GM18873 (cell line): ENCODE measurements around the gene ZNF764.
"Not testable (repeated sequence)": the region's sequence is repeated elsewhere in the genome, so short reads cannot be mapped to it uniquely, and the experiment has no call there.

Experiments
- ATAC-seq: cut with Tn5 transposase; IDR thresholded peaks from one replicate; pipeline ENCODE4 v1.9.1; 2021; ENCODE audit warnings: mild to moderate bottlenecking, moderate library complexity, moderate number of reproducible peaks; ENCODE audit not compliant: unreplicated experiment, low FRiP score

Gene ZNF764

DNA sequence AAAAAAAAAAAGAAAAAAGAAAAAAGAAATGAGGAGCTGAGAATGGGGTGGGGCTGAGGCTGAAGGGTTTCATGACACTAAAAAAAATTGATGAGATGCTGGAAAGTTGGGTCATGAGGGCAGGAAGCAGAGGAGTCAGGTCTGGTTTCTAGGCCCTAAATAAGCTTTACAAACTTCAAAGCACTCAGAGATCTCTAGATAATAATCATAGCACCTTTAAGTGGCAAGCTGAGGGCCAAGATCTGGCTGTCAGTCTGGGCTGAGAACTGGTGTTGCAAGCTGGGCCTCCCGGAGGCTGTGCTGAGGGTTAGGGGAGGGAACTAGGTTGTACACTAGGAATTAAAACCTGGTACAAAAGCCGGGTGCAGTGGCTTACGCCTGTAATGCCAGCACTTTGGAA, 6.4 kb downstream of the ZNF764 start:
- no peak for ATAC-seq

DNA sequence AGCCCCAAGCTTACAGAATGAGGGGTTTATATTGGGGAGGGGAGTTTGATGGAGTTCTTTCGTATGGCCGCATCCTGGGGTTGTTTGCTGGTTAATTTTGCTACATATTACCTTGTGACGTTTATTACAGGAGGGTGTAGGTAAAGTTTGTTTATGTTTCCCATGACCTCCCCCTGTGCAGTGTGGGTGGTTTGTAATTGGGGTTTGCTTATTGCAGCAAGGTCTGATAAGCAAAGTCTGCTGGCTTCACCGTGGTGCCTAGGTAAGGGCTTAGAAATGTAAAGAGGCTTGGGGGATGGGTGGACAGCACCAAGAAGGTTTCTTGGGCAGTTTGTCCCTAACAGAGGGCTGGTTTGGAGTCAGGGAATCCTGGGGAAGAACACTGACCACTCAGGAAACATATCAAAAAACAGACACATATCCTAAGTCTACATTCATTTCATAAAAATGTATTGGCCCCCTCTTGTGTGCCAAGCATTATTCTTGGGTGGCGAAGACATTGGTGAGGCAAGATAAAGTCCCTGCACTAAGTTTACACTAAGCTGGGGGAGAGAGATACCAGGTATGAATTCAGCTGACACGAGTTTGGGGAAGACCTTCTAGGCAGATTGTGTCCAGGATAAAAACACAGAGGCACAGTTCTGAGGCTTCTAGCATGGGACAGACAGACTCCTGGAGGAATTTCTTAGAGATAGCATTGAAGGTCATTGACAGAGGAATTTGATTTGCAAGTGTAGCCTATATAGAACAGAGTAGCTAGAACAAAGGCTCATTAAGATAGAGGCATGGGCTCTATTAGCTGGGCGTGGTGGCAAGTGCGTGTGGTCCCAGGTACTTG, 9.5 kb downstream of the ZNF764 start:
- ATAC-seq: no peak

DNA sequence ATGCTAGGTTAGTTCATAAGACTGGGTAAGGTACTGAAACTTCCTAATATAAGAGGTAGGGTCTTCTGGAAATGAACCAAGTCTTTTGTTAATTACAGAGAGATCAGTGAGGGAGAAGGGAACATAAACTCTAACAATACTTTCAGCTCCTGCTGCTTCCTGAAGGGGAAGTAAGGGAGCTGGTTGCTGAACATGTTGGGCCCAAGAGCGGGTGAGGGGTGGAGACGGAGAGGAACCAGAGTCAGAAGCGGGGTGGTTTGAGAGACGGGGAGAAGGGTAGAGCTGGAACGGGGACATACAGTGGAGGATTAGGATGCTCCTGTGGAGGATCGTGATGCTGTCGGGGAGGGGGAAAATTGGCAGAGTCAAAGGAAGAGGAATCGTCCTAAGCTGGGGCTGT, 12.1 kb downstream of the ZNF764 start:
- ATAC-seq: no peak

DNA sequence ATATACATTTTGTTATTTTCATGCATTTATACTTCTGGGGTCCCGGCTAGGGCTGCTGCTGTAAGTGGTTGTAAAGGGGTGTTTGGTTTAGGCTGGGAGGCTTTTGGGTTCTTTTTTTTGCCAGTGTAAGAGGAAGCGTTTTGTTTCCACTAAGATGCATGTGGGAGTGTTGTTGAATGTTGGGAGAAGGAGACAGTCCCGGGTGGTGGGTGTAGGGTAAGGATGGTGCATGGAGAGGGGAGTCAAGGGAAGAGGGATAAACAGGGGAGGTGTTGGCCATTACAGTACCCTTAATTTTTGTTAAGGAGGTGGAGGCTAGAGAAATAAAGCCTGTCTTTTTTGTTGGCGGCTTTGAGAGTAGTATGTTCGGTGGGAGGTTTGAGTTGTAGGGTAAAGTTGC, 15.1 kb downstream of the ZNF764 start:
- no peak for ATAC-seq

DNA sequence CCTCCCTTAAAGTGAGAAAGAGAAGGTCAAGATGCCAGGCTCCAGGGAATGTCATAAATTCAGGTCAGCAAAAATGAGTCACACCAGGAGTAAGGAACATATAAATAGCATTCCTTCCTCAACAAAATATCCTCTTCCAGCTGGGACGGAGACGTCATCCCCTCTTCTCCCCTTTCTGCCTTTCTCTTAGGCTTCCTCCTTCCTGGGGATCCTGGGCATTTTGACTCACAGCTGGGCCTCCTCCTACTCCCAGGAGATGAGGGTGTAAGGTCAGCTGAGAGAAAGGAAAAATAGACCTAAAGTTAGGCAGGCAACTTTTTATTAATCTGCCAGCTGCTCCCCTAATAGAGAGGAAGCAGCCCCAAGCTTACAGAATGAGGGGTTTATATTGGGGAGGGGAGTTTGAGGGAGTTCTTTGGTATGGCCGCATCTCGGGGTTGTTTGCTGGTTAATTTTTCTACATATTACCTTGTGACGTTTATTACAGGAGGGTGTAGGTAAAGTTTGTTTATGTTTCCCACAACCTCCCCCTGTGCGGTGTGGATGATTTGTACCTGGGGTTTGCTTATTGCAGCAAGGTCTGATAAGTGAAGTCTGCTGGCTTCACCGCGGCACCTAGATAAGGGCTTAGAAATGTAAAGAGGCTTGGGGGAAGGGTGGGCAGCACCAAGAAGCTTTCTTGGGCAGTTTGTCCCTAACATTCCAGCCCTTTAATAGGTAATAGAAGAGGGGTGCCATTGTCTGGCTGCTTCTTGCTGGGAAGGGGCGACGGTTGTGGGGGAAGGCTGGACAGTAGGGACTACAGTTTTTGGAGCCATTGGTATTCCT, 16.5 kb downstream of the ZNF764 start:
- ATAC-seq: no peak

DNA sequence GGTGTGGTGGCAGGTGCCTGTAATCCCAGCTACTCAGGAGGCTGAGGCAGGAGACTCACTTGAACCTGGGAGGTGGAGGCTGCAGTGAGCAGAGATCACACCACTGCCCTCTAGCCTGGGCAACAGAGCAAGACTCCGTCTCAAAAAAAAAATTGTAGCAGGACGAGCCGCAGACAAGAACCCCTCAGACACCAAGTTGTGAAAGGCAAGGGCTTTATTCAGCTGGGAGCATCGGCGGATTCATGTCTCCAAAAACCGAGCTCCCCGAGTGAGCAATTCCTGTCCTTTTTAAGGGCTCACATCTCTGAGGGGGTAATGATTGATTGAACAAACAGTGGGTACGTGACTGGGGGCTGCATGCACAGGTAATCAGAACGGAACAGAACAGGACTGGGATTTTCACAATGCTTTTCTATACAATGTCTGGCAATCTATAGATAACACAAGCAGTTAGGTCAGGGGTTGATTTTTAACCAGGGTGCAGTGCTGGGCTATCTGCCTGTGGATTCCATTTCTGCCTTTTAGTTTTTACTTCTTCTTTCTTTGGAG, 17.2 kb downstream of the ZNF764 start:
- not testable (repeated sequence) for ATAC-seq

DNA sequence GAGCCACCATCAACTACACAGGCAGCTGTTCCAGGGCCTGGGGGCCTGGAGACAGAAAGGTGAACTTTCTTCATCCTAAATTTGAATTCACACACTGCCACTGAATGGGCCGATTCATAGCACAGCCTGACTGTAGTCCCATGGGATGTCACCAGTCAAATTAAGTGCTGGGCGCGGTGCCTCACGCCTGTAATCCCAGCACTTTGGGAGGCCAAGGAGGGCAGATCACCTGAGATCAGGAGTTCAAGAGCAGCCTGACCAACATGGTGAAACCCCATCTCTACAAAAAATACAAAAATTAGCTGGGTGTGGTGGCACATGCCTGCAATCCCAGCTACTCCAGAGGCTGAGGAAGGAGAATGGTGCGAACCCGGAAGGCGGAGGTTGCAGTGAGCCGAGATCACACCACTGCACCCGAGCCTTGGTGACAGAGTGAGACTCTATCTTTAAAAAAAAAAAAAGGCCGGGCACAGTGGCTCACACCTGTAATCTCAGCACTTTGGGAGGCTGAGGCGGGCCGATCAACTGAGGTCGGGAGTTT, 18.1 kb downstream of the ZNF764 start:
- ATAC-seq: not testable (repeated sequence)

DNA sequence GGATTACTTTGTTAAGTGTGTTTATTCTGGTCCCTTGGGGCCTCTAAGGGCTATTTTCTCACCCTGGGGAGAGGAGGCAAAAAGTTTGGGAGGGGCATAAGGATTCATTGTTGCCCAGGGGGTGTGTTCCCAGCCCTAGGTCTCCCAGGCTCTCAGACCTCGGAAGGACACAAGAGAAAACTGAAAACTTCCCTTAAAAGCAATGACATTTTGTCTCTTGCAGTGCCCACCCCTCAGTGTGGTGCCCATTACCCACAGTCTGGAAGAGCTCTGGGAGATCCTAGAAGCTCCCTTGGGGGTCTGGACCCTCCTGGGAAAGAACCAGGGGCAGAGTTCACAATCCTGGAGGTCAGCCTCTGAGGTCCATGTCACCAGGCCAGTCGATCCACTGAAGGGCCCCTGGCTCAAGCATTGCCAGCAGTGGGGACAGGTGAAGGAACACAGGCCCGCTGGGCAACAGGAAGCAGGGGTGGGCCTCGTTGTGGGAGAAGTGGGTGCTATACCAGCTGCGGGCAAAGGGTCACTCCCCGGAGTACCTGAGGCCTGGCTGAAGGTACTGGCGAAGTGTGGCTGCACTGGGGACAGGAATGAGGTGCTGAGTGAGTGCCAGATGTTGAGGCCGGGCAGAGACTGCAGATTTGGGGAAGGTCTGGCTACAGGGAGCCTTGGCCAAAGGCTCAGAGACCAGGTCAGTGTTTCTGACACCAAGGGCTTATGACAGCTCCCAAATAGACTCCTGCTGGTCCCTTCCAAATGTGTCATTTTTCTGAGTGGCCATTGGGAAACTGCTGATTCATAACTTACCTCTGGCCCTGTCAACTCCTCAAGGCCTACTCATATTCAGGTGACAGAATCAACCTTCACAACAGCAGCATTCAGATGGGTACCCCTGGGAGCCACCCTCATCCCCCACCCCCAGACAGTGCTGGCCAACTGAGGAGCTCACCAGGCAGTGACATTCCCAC, 18.9 kb downstream of the ZNF764 start:
- no peak for ATAC-seq

DNA sequence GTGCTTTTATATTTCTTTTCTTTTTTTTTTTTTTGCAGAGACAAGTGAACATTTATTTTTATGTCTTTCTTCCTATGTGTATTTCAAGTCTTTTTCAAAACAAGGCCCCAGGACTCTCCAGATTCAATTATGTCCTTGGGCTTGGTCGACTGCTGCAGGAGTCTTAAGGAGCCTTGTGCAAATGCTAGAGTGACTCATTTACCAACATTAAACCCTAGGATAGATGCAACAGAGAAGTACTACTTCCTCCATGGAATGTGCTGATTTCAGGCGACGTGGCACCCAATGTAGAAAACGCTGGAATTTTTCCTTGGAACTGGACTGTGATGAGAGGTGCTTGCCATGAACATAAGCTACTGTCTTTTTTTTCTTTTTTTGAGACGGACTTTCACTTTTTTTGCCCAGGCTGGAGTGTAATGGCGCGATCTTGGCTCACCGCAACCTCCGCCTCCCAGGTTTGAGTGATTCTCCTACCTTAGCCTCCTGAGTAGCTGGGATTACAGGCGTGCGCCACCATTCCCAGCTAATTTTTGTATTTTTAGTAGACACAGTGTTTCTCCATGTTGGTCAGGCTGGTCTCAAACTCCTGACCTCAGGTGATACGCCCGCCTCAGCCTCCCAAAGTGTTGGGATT, 21.7 kb downstream of the ZNF764 start:
- ATAC-seq: not testable (repeated sequence)

DNA sequence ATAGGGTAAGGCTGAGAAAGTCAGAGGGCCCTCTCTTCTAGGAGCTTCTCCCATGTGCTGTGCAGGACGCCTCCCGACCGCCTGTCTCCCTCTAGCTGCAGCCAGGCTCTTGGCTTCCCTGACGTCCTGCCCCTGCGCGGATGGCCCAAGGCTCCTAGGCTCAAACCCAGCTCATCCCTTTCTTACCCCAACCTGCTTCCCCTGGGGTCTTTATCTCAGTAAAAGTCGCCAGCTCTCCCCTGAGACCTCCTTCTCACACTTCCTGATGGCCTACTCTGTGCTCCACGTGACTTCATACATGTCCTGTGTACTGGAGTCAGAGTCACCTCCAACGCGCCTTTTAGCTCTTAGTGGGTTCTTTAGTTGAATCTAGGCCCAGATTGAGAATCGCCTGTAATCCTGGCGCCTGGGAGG, 22.4 kb downstream of the ZNF764 start:
- ATAC-seq: no peak

DNA sequence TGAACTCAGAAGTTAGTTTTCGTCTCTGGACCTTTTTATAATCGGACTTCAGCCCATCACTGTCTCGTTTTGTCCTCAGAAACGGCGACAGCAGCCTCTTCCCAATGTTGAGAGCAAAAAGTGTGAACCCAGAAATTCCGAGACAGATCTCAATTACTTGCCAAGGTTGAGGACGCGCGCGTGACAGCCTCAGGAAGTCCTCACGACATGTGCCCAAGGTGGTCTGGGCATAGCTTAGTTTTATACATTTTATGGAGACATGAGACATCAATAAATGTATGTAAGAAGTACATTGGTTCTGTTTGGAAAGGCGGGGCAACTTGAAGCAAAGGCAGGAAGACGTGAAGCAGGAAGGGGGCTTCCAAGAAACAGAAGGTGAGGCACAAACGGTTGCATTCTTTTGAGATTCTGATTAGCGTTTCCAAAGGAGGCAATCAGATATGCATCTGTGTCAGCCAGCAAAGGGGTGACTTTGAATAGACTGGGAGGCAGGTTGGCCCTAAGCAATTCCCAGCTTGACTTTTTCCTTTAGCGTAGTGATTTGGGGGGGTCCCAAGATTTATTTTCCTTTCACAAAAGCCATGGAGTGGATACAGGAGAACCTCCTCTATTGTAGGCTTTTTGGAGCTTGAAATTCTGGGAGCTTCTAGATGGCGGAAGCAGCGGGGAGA, 22.9 kb downstream of the ZNF764 start:
- ATAC-seq: no peak

DNA sequence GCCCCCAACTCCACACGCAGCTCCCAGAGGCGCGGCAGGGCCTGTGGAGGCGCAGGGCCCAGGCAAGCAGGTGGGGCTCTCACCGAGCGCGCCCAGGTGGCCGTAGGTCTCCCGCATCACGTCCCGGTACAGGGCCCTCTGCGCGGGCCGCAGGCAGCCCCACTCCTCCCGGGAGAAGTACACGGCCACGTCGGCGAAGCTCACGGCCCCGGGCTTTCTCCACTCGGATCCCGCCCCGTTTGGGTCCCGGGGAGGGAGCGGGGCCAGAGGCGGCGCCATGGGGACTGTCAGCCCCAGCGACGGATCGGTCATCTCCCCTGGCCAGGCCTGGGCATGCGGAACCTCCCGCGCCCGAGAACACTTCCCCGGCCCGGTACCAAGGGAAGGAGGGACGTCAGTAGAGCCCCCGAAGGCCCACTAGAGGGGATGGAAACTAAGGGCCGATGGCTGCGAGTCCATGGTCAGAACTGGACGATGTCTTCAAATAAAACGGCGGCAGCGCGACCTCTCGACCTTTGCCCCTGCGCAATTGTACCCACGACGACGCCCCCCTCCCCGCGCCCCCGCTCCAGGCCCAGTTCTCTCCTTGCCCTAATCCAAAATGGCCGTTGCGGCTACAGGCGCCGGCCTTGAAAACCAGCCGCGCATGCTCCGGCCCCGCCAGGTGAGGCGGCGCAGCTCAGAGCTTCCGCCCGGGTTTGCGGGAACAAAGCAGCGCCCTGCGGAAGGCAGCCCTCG, 23.6 kb downstream of the ZNF764 start, which contains the start of gene ZNF747:
Gene ZNF747 (minus strand): TSS at position 491 of the 738 bp plus-strand sequence. CDS start 179 bp downstream, at position 312.
- ATAC-seq: no peak

DNA sequence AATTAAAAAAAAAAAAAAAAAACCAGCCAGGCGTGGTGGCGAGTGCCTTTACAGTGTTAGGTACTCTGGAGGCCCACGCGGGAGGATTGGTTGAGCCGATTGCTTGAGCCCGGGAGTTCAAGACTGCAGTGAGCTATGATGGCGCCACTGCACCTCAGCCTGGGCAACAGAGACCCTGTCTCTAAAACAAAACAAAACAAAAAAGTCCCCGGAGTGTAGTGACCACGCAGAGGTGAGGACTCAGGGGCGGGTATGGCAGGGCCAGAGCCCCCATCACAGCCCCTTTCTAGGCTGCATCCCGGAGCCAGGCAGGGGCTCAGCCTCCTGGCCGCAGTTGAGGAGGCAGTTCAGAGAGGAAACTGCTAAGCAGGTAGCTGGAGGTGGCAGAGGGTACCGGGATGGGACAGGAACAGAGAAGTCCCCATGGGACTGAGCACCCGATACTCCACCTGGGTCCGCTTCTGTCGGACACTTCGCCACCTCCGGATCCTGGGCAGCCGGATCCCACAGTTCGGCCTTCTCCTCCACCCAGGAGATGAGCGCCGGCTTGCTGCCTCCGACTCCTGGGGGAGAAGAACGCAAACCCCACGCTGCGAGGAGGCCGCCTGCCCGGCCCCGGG, 24.3 kb downstream of the ZNF764 start:
- no peak for ATAC-seq

DNA sequence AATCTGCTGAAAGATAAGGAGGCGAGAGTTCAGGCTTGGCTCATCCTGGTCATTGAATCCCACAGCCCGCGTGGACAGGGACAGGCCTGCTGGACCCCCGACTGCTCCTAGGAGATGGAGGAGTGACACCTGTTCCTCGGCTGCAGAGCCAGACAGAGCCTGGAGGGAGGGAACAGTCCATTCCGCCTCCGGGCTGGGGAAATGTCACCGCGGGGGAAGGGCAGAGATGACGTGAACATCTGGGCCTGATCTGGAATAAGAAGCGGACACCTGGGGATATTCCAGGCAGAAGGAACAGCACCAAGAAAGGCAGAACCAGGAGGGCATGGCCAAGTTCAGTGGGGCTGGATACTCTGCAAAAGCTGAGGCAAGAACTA, 25.0 kb downstream of the ZNF764 start:
- no peak for ATAC-seq

DNA sequence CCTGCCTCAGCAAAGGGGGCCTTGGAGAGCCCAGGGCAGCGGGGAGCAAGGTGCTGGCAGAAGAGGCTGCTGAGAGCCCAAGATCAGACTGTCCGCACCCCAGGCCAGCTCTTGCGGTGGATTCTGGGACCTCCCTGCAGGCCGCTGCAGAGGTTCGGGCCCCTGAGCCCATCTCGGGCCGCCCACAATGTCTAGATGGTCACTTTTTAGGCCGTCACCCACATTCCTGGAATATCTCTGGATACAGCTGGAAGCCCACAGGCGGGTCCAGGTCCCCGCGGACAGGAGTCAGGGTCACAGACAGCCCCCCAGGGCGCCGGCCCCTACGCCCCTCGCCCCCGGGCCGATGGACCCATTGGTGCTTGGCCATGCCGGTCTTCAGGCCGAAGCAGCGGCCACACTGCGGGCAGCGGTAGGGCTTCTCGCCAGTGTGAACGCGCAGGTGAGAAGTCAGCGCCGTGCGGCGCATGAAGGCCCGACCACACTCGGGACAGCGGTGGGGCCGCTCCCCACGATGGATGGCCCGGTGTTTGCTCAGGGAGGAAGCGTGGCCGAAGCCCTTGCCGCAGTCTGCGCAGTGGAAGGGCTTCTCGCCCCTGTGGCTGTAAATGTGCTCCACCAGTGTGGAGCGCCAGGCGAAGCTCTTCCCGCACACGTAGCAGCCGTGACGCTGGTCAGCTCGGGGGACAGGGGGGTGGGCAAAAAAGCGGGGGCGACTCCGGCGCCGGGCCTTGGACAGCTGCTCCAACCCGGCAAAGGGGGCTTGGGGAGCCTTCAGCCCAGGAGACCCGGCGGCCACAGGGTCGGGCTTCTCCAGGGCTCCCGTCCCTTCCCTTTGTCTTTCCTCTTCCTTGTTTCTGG, 25.7 kb downstream of the ZNF764 start:
- no peak for ATAC-seq

DNA sequence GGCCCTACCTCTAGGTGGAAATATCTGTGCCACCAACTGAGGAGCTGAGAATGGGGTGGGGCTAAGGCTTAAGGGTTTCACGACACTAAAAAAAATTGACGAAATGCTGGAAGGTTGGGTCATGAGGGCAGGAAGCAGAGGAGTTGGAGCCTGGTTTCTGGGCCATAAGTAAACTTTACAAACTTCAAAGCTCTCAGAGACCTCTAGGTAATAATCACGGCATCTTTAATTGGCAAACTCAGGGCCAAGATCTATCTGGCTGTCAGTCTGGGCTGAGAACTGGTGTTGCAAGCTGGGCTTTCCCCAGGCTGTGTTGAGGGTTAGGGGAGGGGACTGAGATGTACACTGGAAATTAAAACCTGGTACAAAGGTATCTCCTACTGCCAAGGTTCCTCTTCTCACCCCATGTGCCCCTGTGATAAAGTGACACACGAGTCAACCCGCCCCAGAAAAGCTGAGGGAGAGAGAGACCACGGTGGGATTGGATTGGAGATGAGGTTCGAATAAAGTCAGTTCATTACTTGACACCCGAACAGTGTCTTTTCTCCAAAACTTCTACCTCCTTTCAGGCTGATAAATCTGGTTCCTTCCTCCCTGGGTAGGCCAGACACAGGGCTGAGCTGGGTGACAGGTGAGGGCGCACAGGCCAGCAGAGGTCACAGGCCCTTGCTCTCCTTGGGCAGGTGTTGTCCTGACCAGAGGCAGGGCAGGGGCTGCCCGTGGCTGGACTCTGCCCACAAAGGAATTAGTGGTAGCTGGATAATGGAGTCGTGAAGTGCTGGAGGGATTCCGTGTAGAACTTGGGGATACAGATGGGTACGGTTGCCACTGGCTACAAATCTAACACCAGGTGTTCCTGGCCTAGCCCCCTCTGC, 27.8 kb downstream of the ZNF764 start:
- no peak for ATAC-seq
